PC-3 (cell line): ENCODE results near the gene KLHL6. TPM values are rescaled to one million over a fixed set of nuclear protein-coding genes. Genes with fewer than 3 reads are reported as not detected.

Source experiments
- ATAC-seq: fragments of 200-7000 bp; cut with Tn5 transposase; 2 replicates; pipeline ENCODE4 v1.9.1; 2020; ENCODE audit warnings: mild to moderate bottlenecking, moderate library complexity
- BruUV-seq: library from RNA; stranded (reverse); fragments of 400-500 nt; replicated peaks from 2 replicates; lab custom pipeline; 2021; lab: Mats Ljungman, UMichigan
- CTCF ChIA-PET: fragments of 300-600 bp; sonication (Branson Sonifier 250); formaldehyde crosslinking; loops from one replicate; lab custom pipeline; 2022; ENCODE audit warnings: antibody characterized with exemption; lab: Charles Lee
- POLR2A ChIA-PET: fragments of 300-600 bp; sonication (Branson Sonifier 250); formaldehyde crosslinking; loops from one replicate; lab custom pipeline; 2022; ENCODE audit warnings: antibody characterized with exemption; ENCODE audit not compliant: unreplicated experiment; lab: Charles Lee
- DNase-seq: peaks from one replicate; pipeline ENCODE4 v3.0.0-alpha.2; 2015
- H2AFZ ChIP-seq: fragments of 300-600 bp; sonication (generic); 2 replicates; pipeline ENCODE4 v1.6.0; 2016; ENCODE audit warnings: antibody characterized with exemption, low read length
- H3F3A ChIP-seq: fragments of 300-600 bp; sonication (generic); one replicate; pipeline ENCODE4 v1.6.0; 2017; ENCODE audit warnings: antibody characterized with exemption, low read length, control low read depth, mild to moderate bottlenecking; ENCODE audit not compliant: unreplicated experiment
- H3K27ac ChIP-seq: fragments of 300-600 bp; sonication (generic); 2 replicates; pipeline ENCODE4 v1.5.1; 2016; ENCODE audit warnings: mild to moderate bottlenecking, low read length
- H3K27me3 ChIP-seq: fragments of 300-600 bp; sonication (generic); 2 replicates; pipeline ENCODE4 v1.6.1; 2016; ENCODE audit warnings: low read length, mixed read lengths
- H3K36me3 ChIP-seq: fragments of 300-600 bp; sonication (generic); 2 replicates; pipeline ENCODE4 v1.6.1; 2016; ENCODE audit warnings: low read depth, mixed run types, low read length, mixed read lengths
- H3K4me1 ChIP-seq: fragments of 300-600 bp; sonication (generic); 2 replicates; pipeline ENCODE4 v1.5.1; 2016; ENCODE audit warnings: low read length; ENCODE audit not compliant: insufficient read depth
- H3K4me2 ChIP-seq: fragments of 300-600 bp; sonication (generic); 2 replicates; pipeline ENCODE4 v1.6.0; 2016; ENCODE audit warnings: low read length
- H3K4me3 ChIP-seq: fragments of 300-600 bp; sonication (generic); 2 replicates; pipeline ENCODE4 v1.5.1; 2016; ENCODE audit warnings: mild to moderate bottlenecking, low read length, mixed read lengths
- H3K79me2 ChIP-seq: fragments of 300-600 bp; sonication (generic); 2 replicates; pipeline ENCODE4 v1.6.1; 2017; ENCODE audit warnings: low read length, mixed read lengths
- H3K9ac ChIP-seq: fragments of 300-600 bp; sonication (generic); 2 replicates; pipeline ENCODE4 v1.6.0; 2016; ENCODE audit warnings: mild to moderate bottlenecking, low read length
- H3K9me2 ChIP-seq: fragments of 300-600 bp; sonication (generic); replicated peaks from 2 replicates; pipeline ENCODE4 v1.6.1; 2016; ENCODE audit warnings: mixed run types, low read length, mixed read lengths
- H3K9me3 ChIP-seq: fragments of 300-600 bp; sonication (generic); 2 replicates; pipeline ENCODE4 v1.6.1; 2016; ENCODE audit warnings: low read length, mixed read lengths
- H4K20me1 ChIP-seq: fragments of 300-600 bp; sonication (generic); 2 replicates; pipeline ENCODE4 v1.6.1; 2016; ENCODE audit warnings: low read length, mixed read lengths
- EZH2 ChIP-seq: fragments of 300-600 bp; sonication (generic); IDR thresholded peaks from one replicate; pipeline ENCODE4 v1.6.1; 2017; ENCODE audit warnings: antibody characterized with exemption, mild to moderate bottlenecking, low read length; ENCODE audit not compliant: unreplicated experiment
- EZH2phosphoT487 ChIP-seq: fragments of 300-600 bp; sonication (generic); IDR thresholded peaks from 2 replicates; pipeline ENCODE4 v1.6.1; 2018; ENCODE audit warnings: mild to moderate bottlenecking, antibody characterized with exemption, low read length, borderline replicate concordance
- intact Hi-C: fragments of 100-400 bp; cut with micrococcal nuclease; formaldehyde crosslinking; loops from 2 replicates; pipeline ENCODE4 v1.9.0; 2023
- total RNA-seq: library from RNA; depleted of rRNA; stranded (reverse); fragments of >200 nt; gene quantifications from 2 replicates; pipeline ENCODE4 v1.2.3, GENCODE V29; 2014; rRNA removed
- TF ChIP-seq, protein P1 (sequence below): fragments of 300-600 bp; sonication (generic); conservative IDR thresholded peaks from 2 replicates; pipeline ENCODE4 v1.5.1; 2017; ENCODE audit warnings: antibody characterized with exemption, low read depth, mild to moderate bottlenecking, low read length

KLHL6 gene
- total RNA-seq, 1 experiment from 2014 or later: not detected

DNA sequence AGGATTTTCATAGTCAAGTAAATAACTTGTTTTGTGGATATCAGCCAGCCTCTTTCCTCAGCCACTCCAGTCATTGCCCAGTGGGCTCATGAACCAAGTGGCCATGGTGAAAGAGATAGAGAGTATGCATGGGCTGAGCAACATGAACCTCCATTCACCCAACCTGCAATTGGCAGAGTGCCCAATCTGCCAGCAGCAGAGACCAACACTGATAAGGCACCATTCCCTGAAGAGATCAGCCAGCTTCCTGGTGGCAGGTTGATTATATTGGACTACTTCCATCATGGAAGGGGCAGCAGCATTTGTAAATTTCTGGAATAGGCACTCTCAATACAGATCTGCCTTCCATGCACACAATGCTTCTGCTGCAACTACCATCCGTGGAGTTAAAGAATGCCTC lies 116.8 kb downstream of the KLHL6 start:
- no peak for ATAC-seq
- POLR2A ChIA-PET: no interaction called here
- CTCF ChIA-PET: no interaction called here

DNA sequence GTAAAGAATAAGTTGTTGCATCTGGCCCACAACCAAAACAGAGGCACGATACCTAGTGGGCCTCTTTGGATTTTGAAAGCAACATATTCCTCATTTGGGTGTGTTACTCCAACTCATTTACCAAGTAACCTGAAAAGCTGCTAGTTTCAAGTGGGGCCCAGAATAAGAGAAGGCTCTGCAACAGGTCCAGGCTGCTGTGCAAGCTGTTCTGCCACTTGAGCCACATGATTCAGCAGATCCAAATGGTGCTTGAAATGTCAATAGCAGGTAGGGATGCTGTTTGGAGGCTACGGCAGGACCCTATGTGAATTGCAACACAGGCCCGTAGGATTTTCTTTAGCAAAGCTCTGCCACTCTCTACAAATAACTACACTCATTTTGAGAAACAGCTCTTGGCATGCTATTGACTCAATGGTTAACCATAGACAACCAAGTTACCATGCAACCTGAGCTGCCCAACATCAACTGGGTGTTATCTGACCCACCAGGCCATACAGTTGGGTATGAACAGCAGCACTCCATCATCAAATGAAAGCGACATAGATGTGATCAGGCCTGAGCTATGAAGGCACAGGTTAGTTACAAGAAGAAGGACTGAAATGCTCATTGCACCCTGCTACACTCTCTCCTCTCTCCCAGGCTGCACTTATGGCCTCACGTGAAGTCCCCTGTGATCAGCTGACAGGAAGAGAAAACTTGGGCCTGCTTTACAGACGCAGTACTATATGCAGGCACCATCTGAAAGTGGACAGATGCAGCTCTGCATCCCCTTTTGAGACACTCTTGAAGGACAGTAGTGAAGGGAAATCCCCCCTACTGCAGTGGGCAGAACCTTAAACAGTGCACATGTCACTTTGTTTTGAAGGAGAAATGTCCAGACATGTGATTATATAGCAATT lies 117.6 kb downstream of the KLHL6 start:
- no peak overlapping the region for H3K27ac ChIP-seq
- DNase-seq (no peak), ATAC-seq (no peak)
- ChIA-PET POLR2A (no interaction called here), CTCF (no interaction called here)
- H3K4me1 ChIP-seq: no peaks in the 10 kb centered on the region
- no peaks in the 10 kb centered on the region for H3K27me3 ChIP-seq
- intact Hi-C loops: no loop called here
- no peak overlapping the region for H3K4me3 ChIP-seq
- no peak overlapping the region for H3K4me2 ChIP-seq
- no peak overlapping the region for H3K9ac ChIP-seq
- no peaks in the 10 kb centered on the region for H3K79me2 ChIP-seq
- TF ChIP-seq EZH2phosphoT487 (no peak), EZH2 (no peak)
- TF ChIP-seq, protein P1, sequence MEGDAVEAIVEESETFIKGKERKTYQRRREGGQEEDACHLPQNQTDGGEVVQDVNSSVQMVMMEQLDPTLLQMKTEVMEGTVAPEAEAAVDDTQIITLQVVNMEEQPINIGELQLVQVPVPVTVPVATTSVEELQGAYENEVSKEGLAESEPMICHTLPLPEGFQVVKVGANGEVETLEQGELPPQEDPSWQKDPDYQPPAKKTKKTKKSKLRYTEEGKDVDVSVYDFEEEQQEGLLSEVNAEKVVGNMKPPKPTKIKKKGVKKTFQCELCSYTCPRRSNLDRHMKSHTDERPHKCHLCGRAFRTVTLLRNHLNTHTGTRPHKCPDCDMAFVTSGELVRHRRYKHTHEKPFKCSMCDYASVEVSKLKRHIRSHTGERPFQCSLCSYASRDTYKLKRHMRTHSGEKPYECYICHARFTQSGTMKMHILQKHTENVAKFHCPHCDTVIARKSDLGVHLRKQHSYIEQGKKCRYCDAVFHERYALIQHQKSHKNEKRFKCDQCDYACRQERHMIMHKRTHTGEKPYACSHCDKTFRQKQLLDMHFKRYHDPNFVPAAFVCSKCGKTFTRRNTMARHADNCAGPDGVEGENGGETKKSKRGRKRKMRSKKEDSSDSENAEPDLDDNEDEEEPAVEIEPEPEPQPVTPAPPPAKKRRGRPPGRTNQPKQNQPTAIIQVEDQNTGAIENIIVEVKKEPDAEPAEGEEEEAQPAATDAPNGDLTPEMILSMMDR: no peak
- H3K36me3 ChIP-seq: no peaks in the 10 kb centered on the region
- no peaks in the 10 kb centered on the region for H3K9me2 ChIP-seq
- H4K20me1 ChIP-seq: no peaks in the 10 kb centered on the region
- peaks cover under 1% of the 10 kb centered on the region; the same call in 1 of the 2 replicates for H3K9me3 ChIP-seq
- H2AFZ ChIP-seq: no peak overlapping the region
- no peaks in the 10 kb centered on the region for H3F3A ChIP-seq
- no TSS peak for BruUV-seq

More for the DNA sequence above, 116.8 kb downstream of the KLHL6 start:
- no peak overlapping the region for H2AFZ ChIP-seq
- TF ChIP-seq EZH2 (no peak), EZH2phosphoT487 (no peak)
- TF ChIP-seq, protein P1: no peak
- no peak overlapping the region for H3K4me3 ChIP-seq
- H3K9me2 ChIP-seq: no peaks in the 10 kb centered on the region
- H3K9me3 ChIP-seq: peaks cover 9% of the 10 kb centered on the region
- H3K4me1 ChIP-seq: no peaks in the 10 kb centered on the region
- H3K27ac ChIP-seq: no peak overlapping the region
- H3K36me3 ChIP-seq: no peaks in the 10 kb centered on the region
- H3K79me2 ChIP-seq: no peaks in the 10 kb centered on the region
- no peak overlapping the region for H3K9ac ChIP-seq
- no peaks in the 10 kb centered on the region for H3K27me3 ChIP-seq
- intact Hi-C loops: no loop called here
- no TSS peak for BruUV-seq
- no peaks in the 10 kb centered on the region for H4K20me1 ChIP-seq
- no peak overlapping the region for H3K4me2 ChIP-seq
- DNase-seq: no peak
- H3F3A ChIP-seq: no peaks in the 10 kb centered on the region

Other genes starting within 250 kb of the KLHL6 start
- 3.6 and 3.9 TPM in 2 replicates for gene MCF2L2, start 127.1 kb downstream of the KLHL6 start, total RNA-seq
- gene KLHL24, start 79.9 kb upstream of the KLHL6 start, total RNA-seq: 7.4 and 10.0 TPM in 2 replicates
- gene YEATS2, start 142.1 kb upstream of the KLHL6 start, total RNA-seq: 30.4 and 31.0 TPM in 2 replicates